Spleen (tissue), 7 donors: ENCODE measurements around the gene DIP2C.

Source experiments
- POLR2A ChIP-seq, 3 donors: fragments of 450-650 bp; IDR thresholded peaks; one replicate each; pipeline ENCODE4 v1.5.1; 2017; ENCODE audit warnings: antibody characterized with exemption in 3 of 3, mild to moderate bottlenecking in 1 of 3
- TF ChIP-seq, protein P1 (sequence below), 11 experiments: fragments of 200-600 bp in 7 of 11; fragments of 450-650 bp in 4 of 11; sonication (generic) in 4 of 11; IDR thresholded peaks in 8 of 11; conservative IDR thresholded peaks in 3 of 11; 1 replicate in 7 of 11; 2 replicates in 4 of 11; pipeline versions ENCODE4 v1.4.0 to v1.8.0; 2016 to 2021; ENCODE audit warnings: antibody characterized with exemption in 11 of 11, inconsistent platforms in 4 of 11, mild to moderate bottlenecking in 1 of 11
- donor health status: DM: no; HTN: no; CAD: no; lungs with moderate emphysema.
- donor health status: DM: no; HTN: no; CAD: no.
- donor health status: DM: no; HTN: no; CAD: no.

GRCh38 chr10:277963-278362 is 411.5 kb downstream of the DIP2C start:
- TF ChIP-seq, protein P1, sequence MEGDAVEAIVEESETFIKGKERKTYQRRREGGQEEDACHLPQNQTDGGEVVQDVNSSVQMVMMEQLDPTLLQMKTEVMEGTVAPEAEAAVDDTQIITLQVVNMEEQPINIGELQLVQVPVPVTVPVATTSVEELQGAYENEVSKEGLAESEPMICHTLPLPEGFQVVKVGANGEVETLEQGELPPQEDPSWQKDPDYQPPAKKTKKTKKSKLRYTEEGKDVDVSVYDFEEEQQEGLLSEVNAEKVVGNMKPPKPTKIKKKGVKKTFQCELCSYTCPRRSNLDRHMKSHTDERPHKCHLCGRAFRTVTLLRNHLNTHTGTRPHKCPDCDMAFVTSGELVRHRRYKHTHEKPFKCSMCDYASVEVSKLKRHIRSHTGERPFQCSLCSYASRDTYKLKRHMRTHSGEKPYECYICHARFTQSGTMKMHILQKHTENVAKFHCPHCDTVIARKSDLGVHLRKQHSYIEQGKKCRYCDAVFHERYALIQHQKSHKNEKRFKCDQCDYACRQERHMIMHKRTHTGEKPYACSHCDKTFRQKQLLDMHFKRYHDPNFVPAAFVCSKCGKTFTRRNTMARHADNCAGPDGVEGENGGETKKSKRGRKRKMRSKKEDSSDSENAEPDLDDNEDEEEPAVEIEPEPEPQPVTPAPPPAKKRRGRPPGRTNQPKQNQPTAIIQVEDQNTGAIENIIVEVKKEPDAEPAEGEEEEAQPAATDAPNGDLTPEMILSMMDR (IDR thresholded peaks at IDR 0.05 in 8 of 11, conservative IDR thresholded peaks at IDR 0.05 in 3 of 11), result no peak
- no peak for TF ChIP-seq POLR2A (IDR thresholded peaks at IDR 0.05)
